Glomerular visceral epithelial cell (primary cell): ENCODE results near the gene GJC1.
A peak's percentile ranks its signal among the peaks of the same experiment; 100 is the strongest.
"Not testable (repeated sequence)": the region's sequence is repeated elsewhere in the genome, so short reads cannot be mapped to it uniquely, and the experiment has no call there.

Source experiments
- DNase-seq: peaks from one replicate; pipeline ENCODE4 v3.0.0-alpha.2; 2016; ENCODE audit errors: extremely low spot score

The GJC1 gene

DNA sequence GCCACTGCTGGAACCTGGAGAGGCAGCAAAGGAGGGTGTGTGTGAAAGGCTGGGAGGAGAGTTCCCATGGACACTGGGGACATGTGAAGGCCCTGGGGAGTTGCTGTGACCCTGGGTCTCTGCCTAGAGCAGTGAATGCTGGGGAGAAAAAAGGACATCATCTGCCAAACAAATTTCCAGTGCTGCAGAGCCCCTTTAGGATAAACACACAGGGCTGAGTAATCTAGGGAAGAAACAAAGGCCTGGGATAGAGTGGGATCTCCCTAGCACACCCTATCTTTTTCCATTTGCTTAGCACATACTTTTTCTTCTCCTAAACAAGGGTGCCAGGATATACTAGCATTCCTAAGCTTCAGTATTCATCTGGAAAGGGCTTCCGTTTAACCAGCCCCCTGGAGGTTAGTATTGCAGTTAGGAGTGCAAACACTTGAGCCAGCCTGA is 14.3 kb upstream of the GJC1 start:
- DNase-seq, result no peak

DNA sequence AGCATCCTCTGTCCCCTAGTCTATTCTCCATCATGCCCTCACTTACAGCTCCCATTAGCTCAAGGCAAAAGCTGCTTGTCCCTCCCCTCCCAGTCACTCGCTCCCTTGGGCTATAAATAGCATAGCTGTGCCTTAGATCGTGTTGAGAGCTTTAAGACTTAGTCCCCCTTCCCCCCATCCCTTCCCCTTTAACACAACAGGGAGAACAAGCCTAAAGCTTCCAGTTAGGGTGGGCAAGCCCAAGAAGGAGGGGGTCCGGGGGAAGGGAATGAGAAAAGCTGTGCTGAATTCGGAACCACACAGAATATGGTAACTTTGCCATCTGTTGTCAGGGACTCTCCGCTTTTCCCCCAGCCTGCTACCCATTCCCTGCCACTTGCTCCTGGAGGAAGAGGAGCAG is 12.7 kb upstream of the GJC1 start:
- DNase-seq, result no peak

DNA sequence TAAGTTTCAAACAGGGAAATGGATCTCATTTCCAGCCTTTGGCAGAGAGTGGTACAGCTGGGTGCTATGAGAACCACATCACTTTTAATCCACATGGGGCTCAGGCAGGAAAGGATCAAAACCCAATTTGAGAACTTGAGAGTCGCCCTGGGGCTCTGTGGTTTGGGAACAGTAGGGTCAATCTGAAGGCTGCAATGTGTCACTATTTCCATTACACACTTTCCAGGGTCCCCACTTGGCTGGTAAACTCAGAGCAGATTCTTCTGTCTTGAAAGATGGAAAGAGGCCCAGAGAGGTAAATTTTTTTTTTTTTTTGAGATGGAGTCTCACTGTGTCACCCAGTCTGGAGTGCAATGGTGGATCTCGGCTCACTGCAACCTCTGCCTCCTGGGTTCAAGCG is 10.8 kb upstream of the GJC1 start:
- DNase-seq, result no peak

DNA sequence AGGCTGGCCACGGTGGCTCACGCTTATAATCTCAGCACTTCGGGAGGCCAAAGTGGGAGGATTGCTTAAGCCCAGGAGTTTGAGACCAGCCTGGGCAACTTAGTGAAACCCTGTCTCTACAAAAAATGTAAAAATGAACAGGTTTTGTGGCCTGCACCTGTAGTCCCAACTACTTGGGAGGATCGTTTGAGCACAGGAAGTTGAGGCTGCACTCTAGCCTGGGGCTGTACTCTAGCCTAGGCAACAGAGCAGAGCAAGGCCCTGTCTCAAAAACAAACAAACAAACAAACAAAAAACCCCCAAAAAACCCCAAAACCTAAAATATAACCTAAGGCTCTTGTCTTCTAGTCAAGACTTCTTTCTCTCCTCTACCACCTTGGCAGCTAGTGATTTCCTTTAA is 10.2 kb upstream of the GJC1 start:
- no peak for DNase-seq

DNA sequence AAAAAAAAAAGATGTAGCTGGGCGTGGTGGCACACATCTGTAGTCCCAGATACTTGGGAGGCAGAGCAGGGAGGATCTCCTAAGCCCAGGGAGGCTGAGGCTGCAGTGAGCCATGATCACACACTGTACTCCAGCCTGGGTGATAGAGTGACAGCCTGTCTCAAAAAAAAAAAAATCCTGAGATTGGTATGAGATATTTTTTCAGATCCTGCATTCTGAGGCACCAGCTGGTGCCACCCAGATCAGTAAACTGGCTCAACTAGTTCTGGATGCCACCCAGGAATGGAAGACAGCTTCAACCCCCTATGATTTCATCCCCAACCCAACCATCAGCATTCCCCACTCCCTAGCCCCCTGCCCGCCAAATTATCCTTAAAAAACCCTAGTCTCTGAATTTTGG is 7.1 kb upstream of the GJC1 start:
- no peak for DNase-seq

DNA sequence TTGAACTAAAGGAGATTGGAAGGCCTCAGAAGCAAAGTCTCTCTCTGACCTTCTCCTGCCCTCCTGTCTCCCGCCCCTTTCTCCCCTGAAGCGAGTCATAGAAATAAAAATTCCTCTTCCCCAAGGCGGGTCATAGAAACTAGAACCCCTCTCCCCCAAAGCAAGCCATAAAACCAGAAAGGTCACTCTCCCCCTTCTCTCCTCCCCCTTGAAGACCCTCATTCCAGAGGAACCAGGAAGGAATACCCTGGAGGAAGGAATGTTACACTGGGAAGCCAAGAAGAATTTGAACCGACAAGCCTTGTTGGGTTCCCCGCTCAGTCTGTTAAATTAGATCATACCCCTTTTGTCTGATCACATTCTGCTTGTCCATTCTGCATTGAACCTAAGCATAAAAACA is 2.7 kb upstream of the GJC1 start:
- no peak for DNase-seq

DNA sequence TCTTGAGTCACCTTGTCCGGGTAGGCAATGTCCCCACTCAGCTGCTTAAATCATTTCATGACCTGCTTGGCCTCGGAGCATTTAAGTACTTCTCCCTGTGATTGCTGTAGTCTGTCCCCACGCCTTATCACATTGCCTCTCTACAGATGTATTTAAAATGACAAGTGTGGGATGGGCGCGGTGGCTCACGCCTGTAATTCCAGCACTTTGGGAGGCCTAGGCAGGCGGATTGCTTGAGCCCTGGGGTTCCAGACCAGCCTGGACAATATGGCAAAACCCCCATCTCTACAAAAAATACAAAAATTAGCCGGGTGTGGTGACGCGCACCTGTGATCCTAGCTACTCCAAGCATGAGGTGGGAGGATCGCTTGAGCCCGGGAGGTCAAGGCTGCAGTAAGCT is 1.3 kb upstream of the GJC1 start:
- no peak for DNase-seq

DNA sequence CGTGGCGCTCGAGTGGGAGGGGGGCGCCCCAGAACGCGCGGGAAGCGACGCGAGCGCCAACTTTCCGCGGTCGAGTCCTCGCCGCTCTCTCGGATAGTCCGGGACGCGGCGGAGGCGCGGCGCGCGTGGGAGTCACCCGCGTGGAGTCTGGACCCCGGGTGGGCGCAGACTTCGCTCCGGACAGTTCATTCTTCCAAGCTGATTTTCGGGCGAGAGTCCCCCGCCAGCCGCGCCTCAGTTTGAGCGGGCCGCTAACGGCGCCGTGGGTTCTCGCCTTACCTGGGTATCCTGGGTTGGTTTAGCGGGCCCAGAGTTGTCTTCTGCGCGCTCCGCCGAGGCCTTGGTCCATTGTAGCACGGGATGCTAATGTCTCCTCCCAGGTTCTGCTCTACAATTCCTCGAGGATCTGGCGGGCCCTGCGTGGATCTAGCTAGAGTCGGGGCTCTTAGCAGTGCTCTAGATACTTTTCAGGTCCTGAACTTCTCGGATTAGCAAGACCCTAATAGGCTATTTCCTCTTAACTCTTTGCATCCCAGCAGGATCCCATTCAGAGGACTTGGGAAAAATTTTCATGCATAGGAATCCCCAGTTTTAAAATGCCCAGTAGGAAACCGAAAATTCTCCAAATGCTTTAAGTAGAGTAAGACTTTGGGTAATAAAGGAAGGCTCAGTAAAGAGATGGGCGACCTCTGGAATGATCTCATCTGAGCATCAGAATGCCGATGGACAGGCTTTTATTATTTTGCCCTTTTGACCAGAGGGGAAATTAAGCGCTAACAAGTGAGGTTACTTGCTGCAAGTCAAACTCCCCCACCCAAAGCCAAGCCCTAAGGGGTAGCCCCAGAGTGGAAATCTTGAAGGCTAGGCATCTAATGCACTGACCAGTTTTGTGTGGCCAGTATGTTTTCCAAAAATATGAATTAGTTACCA is 537 bp upstream of the GJC1 start:
- peak; percentile 40 for DNase-seq

DNA sequence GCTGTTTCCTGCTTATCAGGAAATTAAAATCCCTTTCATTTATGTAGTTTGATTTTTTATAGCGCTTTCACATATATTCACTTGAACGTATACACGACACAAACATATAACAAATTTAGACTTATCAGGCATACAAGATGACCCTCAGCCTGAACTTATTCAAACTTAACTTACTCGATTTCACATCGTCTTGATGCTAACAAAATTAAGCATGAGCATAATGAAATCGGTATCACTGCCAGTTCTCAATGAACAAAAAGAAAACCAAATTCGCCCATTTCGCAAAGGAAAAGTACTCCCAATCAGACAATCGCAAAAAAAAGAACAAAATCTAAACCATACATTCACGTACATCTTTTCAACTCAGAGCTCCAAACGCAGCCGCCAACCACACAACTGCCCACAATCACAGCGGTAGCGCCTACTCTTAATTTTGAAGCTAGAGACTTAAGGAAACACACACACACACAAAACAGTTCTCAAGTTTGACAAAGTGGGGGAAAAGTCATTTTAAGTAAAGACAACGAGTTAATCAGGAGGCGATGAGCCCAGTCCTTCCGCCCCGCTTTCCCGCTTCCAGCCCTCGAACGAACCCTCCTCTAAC is 1.1 kb downstream of the GJC1 start:
- peak; percentile 22 for DNase-seq

DNA sequence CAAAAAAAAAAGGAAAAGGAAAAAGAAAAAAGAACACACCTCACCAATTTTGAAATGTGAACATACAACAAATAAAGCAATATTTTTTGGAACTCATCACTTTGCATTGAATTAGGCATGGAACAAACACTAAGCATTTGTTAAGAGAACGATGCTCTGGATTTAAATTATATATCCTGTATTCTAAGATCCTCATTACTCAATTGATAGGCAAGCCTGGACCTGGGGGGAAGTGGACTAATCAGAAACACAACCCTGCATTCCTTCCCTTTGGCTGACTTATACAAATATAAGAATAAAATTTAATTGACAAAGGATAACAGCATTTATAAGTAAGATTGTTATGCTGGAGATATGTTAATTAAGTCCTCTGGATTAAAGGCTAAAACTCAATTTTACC is 2.2 kb downstream of the GJC1 start:
- DNase-seq, result no peak

DNA sequence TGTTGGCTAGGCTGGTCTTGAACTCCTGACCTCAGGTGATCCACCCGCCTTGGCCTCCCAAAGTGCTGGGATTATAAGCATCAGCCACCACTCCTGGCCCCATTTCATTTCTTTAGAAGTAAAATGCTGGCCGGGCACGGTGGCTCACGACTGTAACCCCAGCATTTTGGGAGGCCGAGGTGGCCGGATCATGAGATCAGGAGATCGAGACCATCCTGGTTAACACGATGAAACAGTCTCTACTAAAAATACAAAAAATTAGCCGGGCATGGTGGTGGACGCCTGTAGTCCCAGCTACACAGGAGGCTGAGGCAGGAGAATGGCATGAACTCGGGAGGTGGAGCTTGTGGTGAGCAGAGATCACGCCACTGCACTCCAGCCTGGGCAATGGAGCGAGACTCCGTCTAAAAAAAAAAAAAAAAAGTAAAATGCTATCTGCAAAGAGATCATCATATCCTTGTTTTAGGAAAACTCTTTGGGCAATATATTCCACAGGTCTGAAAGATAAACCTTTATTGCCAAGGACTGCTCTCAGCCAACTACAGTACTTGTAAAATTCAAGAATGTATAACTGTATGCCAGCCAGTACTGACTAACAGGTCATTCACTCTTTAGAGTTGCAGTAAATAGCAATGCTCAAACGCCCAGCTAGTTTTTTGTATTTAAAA is 3.8 kb downstream of the GJC1 start:
- DNase-seq, result peak; percentile 56

DNA sequence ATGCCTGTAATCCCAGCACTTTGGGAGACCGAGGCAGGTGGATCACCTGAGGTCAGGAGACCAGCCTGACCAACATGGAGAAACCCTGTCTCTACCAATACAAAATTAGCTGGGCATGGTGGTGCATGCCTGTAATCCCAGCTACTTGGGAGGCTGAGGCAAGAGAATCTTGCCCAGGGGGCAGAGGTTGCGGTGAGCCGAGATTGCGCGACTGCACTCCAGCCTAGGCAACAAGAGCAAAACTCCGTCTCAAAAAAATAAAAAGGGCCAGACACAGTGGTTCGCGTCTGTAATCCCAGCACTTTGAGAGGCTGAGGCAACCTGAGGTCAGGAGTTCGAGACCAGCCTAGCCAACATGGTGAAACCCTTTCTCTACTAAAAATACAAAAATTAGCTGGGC is 4.9 kb downstream of the GJC1 start:
- DNase-seq, result not testable (repeated sequence)

DNA sequence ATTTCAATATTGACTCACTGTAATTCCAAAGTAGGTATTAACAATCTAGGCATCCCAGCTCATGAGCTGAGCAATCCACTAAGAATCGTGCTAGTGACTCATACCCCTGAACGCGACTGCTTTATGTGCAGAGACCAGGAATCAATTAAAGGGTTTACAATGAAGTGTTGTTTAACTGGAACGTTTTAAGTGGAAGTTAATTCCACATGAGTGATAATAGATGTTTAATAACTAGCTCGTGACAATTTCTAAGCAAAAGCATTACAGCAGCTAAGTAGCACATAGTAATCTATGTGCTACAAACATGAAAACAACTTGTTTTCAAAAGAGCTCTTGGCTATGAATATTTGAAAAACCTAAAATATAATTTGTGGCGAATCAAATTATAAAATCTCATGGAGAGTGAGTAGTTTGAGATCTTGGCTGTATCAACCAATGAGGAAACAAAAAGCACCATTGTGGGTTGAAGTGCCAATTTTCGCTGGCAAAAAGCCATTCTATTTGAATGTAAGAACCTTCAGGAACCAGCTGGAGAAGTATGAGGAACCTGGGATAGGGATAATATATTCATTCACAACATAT is 9.4 kb downstream of the GJC1 start:
- peak; percentile 78 for DNase-seq

DNA sequence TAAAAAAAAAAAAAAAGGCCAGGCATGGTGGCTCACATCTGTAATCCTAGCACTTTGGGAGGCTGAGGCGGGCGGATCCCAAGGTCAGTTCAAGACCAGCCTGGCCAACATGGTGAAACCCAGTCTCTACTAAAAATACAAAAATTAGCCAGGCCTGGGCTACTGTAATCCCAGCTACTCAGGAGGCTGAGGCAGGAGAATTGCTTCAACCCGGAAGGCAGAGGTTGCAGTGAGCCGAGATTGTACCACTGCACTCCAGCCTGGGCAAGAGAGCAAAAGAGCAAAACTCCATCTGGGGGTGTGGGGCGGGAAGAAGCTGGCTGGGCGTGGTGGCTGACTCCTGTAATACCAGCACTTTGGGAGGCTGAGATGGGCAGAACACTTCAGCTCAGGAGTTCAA is 11.6 kb downstream of the GJC1 start:
- DNase-seq, result not testable (repeated sequence)

DNA sequence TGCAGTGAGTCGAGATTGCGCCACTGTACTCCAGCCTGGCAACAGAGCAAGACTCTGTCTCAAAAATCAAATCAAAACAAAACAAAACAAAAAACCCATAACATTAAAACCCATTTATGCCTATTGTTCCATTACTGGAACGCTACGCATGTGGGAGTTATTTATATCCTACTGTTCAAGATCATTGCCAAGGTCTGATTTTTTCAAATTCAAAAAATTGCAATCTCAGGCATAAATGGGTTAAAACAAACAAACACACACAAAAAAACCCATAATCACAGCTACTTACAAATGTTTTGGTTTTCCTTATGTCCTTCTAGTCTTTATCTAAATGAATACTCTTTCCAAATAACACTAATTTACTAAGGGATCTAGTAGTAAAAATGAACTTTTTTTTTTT is 17.8 kb downstream of the GJC1 start:
- no peak for DNase-seq

DNA sequence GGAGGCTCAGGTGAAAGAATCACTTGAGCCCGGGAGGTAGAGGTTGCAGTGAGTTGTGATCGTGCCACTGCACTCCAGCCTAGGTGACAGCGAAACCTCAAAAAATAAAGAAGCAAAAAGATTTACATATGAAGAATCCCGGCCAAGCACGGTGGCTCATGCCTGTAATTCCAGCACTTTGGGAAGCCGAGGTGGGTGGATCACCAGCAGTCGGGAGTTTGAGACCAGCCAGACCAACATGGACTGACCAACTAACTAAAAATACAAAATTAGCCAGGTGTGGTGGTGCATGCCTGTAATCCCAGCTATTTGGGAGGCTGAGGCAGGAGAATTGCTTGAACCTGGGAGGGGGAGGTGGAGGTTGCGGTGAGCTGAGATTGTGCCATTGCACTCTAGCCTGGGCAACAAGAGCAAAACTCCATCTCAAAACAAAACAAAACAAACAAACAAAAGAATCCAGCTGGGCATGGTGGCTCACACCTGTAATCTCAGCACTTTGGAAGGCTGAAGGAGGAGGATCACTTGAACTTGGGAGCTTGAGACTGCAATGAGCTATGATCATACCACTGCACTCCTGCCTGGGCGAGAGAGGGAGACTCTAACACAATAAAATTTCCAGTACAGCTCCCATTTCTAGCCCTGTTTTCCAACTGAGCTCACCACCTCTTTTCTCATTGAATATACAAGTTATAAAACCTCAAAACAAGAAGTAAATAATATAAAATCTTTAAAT is 21.3 kb downstream of the GJC1 start:
- not testable (repeated sequence) for DNase-seq

DNA sequence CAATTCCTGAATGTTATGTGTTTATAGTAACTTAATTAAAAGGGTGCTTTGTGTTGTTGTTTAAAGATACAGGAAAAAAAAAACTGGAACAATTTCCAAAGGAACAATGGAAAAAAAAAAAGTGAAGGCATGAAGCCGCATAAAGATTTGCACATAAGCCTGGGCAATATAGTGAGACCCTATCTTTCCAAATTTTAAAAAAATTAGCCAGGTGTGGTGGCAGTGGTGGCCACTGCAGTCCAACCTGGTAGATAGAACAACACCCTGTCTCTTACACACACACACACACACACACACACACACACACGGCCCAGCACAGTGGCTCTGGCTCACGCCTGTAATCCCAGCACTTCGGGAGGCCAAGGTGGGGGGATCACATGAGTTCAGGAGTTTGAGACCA is 21.9 kb downstream of the GJC1 start:
- DNase-seq, result no peak

DNA sequence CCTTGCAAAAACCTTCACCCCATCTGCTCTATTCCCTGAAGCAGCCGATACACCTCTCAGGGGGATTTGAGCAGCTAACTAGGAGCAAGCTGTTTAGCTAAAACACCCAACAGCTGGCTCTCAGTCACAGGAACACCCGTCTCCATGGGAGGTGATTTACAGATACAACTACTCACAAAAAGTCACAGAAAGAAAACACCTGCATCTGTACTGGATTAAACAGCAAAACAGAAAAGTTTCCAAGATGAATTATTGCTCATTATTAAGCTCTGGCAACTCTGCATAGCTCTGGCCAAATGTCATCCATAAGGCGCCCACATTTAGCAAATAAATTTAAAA is 22.3 kb downstream of the GJC1 start:
- DNase-seq, result no peak

DNA sequence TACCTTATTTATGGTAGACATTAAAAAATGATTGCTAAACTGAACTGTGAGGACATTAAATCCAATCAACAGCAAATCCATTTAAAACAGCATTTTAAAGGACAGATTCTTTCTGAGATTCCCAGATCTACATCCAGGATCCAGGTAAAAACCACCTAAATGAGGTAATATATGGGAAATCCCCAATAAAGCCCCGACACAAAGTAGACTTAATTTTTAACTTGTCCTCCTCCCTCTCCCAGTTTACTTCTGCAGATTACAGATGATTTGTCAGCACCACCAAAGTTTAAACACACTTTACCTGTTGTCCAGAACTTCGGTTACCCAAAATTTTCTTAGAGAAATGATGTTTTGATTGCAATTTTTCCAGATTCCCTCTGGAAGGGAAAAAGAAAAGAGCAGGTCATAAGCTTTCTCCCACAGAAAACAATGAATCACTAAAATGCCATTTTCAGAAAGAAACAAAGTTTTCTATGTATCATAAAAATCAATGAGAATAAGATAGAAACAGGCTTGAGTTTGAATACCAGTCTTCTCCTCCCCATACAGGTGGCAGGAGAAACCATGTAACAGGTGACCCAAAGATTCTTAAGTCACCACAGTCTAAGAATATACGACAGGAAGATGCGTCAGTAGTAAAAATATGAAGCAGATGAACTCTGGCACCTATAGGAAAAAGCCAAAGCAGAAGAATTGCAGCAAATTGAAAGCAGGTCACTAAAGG is 22.8 kb downstream of the GJC1 start:
- no peak for DNase-seq

DNA sequence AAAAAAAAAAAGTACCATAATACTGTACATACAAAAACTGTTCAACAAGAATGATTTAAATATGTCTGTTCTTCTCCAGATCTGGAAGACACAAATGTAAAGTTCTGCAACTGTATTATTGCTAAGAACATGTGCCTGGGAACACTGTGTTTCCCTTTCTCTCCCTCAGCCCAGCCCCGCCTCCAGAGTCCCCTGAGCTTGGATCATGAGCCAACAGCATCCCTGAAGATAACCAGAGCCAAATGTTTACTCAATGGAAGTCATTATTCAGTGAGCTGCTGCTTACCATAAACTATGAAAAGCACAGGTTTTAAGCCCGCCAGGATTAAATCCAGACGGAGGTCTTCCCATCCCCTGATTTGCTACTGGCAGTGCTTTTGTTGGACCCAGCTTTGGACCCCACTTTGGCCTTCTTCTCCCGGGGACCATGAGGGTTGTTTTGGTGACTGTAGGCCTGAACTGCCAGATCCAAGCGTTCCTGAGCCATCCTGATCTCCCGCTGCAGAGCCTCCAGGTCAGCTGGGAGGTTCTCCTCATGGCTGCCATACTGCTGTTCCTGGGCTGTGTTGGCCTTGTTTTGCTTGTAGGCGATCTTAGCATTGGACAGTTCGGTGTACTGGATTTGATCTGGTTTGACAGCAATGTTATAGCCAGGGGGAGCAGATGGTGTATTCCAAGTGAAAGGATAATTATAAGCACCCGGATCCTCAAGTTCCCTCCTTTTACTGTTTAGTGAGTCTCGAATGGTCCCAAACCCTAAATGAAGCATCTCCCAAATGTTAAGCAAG is 25.6 kb downstream of the GJC1 start:
- no peak for DNase-seq
